SU-DHL-6 (cell line): ENCODE data around the gene HAL.

Experiments used
- H2AFZ ChIP-seq: fragments of 200-600 bp; sonication (generic); 2 replicates; pipeline ENCODE4 v1.6.1; 2014; ENCODE audit warnings: low read depth, mild to moderate bottlenecking, moderate library complexity, mixed read lengths, antibody characterized with exemption, low read length; ENCODE audit not compliant: severe bottlenecking
- H3F3A ChIP-seq: fragments of 200-600 bp; shearing (Covaris generic); 2 replicates; pipeline ENCODE4 v1.6.0; 2016; ENCODE audit warnings: antibody characterized with exemption, mild to moderate bottlenecking; ENCODE audit not compliant: insufficient read depth
- H3K27ac ChIP-seq: fragments of 200-600 bp; sonication (generic); 2 replicates; pipeline ENCODE4 v1.5.1; 2016; ENCODE audit warnings: low read depth, mild to moderate bottlenecking, low read length, moderate library complexity, mixed read lengths
- H3K27me3 ChIP-seq: fragments of 200-600 bp; sonication (generic), shearing (Covaris generic); 2 replicates; pipeline ENCODE4 v1.6.0; 2014; ENCODE audit warnings: mild to moderate bottlenecking, low read length
- H3K36me3 ChIP-seq: fragments of 200-600 bp; sonication (generic); 2 replicates; pipeline ENCODE4 v1.6.1; 2014; ENCODE audit warnings: mild to moderate bottlenecking, low read length, mixed read lengths
- H3K4me2 ChIP-seq: fragments of 300-600, 200-600 bp; shearing (Covaris generic), sonication (generic); 2 replicates; pipeline ENCODE4 v1.6.0; 2014; ENCODE audit warnings: low read length, low read depth, mild to moderate bottlenecking; ENCODE audit not compliant: poor library complexity, severe bottlenecking
- H3K4me3 ChIP-seq: fragments of 200-600 bp; sonication (generic); 2 replicates; pipeline ENCODE4 v1.5.1; 2014; ENCODE audit warnings: antibody characterized with exemption, low read length, mild to moderate bottlenecking, mixed read lengths; ENCODE audit not compliant: insufficient read depth, poor library complexity, severe bottlenecking
- H3K79me2 ChIP-seq: fragments of 200-600 bp; sonication (generic); 2 replicates; pipeline ENCODE4 v1.6.1; 2014; ENCODE audit warnings: mild to moderate bottlenecking, low read length, moderate library complexity; ENCODE audit not compliant: insufficient read depth
- H3K9ac ChIP-seq: fragments of 200-600 bp; sonication (generic); 2 replicates; pipeline ENCODE4 v1.7.0; 2014; ENCODE audit warnings: mild to moderate bottlenecking, low read length
- H3K9me2 ChIP-seq: fragments of 200-600 bp; sonication (generic); replicated peaks from 2 replicates; pipeline ENCODE4 v1.6.1; 2014; ENCODE audit warnings: low read length; ENCODE audit not compliant: insufficient read depth
- H3K9me3 ChIP-seq: fragments of 200-600 bp; sonication (generic); 2 replicates; pipeline ENCODE4 v1.6.1; 2014; ENCODE audit warnings: low read length, mixed read lengths; ENCODE audit not compliant: insufficient read depth
- H4K20me1 ChIP-seq: fragments of 200-600 bp; sonication (generic); 2 replicates; pipeline ENCODE4 v1.6.1; 2014; ENCODE audit warnings: low read depth, mild to moderate bottlenecking, antibody characterized with exemption, low read length, moderate library complexity, mixed read lengths
- EZH2phosphoT487 ChIP-seq: fragments of 200-600 bp; sonication (generic), shearing (Covaris generic); conservative IDR thresholded peaks from 2 replicates; pipeline ENCODE4 v1.6.1; 2018; ENCODE audit warnings: mild to moderate bottlenecking, antibody characterized with exemption, low read length, moderate library complexity, mixed read lengths
- TF ChIP-seq, protein P1 (sequence below): fragments of 200-600 bp; sonication (generic); IDR thresholded peaks from one replicate; pipeline ENCODE4 v1.5.1; 2017; ENCODE audit warnings: antibody characterized with exemption, mild to moderate bottlenecking, low read length, moderate library complexity; ENCODE audit not compliant: insufficient read depth, poor library complexity, severe bottlenecking

Gene HAL

DNA sequence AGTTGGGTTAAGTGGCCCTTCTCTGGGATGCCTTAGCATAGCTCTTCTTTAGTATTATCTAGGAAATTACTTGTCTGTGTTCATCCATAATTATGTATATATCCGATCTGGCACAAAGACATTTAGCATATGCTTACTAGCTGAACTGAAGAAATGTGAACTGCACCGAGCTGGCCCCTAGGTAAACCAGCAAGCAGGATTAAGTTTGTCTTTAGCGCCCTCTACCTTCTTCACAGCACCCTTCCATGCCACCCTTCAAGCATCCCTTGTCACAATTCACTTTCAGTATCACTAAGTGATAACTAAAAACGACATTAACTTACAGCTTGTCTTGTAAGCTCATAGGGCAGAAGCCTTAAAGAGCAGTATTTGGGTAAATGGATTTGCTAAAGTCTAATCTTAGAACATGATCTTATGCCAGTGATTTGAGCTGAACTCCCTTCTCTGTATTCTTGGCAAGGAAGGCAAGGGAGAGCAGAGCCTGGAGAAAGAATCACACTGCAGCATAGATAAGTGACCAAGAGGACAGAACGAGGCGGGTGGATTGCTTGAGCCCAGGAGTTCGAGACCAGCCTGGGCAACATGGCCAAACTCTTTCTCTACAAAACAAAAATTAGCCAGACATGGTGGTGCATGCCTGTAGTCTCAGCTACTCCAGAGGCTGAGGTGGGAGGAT, 2.6 kb upstream of the HAL start:
- TF ChIP-seq, protein P1, sequence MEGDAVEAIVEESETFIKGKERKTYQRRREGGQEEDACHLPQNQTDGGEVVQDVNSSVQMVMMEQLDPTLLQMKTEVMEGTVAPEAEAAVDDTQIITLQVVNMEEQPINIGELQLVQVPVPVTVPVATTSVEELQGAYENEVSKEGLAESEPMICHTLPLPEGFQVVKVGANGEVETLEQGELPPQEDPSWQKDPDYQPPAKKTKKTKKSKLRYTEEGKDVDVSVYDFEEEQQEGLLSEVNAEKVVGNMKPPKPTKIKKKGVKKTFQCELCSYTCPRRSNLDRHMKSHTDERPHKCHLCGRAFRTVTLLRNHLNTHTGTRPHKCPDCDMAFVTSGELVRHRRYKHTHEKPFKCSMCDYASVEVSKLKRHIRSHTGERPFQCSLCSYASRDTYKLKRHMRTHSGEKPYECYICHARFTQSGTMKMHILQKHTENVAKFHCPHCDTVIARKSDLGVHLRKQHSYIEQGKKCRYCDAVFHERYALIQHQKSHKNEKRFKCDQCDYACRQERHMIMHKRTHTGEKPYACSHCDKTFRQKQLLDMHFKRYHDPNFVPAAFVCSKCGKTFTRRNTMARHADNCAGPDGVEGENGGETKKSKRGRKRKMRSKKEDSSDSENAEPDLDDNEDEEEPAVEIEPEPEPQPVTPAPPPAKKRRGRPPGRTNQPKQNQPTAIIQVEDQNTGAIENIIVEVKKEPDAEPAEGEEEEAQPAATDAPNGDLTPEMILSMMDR = peak; percentile 54
- no peak for TF ChIP-seq EZH2phosphoT487
- Histone ChIP-seq H3K9me2 (no peaks in the 10 kb centered on the region), H3K36me3 (peaks cover 8% of the 10 kb centered on the region; the same call in 1 of the 2 replicates), H3K4me2 (no peak overlapping the region), H3F3A (no peaks in the 10 kb centered on the region), H3K27ac (no peak overlapping the region), H3K9me3 (no peaks in the 10 kb centered on the region), H3K79me2 (no peaks in the 10 kb centered on the region), H3K27me3 (no peaks in the 10 kb centered on the region), H4K20me1 (no peaks in the 10 kb centered on the region), H2AFZ (no peak overlapping the region), H3K4me3 (no peak overlapping the region), H3K9ac (no peak overlapping the region)

DNA sequence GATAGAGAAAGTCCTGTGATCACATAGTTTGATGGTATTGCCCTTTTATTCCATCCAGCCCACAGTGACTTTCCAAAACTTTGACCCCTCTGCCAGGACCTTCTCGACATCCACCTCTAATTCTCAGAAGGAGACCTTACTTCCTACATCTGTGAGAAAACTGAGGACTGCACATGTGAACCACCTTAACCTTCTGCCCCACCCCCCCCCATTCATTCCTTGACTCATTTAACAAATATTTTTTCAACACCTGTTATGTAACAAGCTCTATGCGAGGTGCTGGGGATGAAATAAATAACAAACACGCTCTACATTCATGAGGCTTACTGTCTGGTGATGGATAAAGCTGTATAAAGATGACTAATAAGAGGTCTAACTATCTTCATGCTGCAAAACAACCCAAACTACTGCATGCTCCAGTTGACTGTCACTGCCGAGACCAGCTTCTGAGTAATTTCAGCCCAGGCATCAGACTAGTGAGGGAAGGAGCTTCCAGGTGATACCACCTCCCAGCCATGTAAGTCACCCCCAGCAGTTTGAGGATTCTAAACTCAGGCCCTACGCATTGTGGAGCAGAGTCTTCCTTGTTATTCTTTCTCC, 1.9 kb upstream of the HAL start:
- no peaks in the 10 kb centered on the region for H3K27me3 ChIP-seq
- no peaks in the 10 kb centered on the region for H3K9me3 ChIP-seq
- H3F3A ChIP-seq = no peaks in the 10 kb centered on the region
- no peak overlapping the region for H2AFZ ChIP-seq
- no peaks in the 10 kb centered on the region for H3K79me2 ChIP-seq
- H3K9ac ChIP-seq = no peak overlapping the region
- no peak overlapping the region for H3K27ac ChIP-seq
- no peaks in the 10 kb centered on the region for H4K20me1 ChIP-seq
- H3K4me2 ChIP-seq = no peak overlapping the region
- no peak overlapping the region for H3K4me3 ChIP-seq
- peaks cover 5% of the 10 kb centered on the region; the same call in 1 of the 2 replicates for H3K36me3 ChIP-seq
- TF ChIP-seq, protein P1 = no peak
- TF ChIP-seq EZH2phosphoT487 = no peak
- no peaks in the 10 kb centered on the region for H3K9me2 ChIP-seq

DNA sequence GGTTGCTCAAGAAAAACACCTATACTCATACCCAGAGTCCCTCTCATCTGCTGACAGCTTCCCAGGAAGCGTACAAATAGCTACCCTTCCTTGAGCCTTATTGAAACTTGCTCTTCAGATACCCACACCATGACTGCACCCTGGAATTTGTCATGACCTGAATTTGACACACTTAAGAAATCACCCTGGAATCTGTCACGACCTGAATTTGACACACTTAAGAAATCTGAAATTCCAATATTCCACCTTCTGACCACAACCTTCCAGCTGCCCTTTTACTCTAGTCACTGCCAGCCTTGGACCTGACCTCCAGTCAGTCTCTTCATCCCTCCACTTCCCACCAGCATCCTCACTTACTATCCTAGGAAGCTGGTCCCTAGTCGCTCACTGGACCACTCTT, 1.1 kb upstream of the HAL start:
- no peaks in the 10 kb centered on the region for H3K79me2 ChIP-seq
- H2AFZ ChIP-seq = no peak overlapping the region
- no peak overlapping the region for H3K27ac ChIP-seq
- no peak overlapping the region for H3K4me3 ChIP-seq
- H3K9me3 ChIP-seq = no peaks in the 10 kb centered on the region
- no peak for TF ChIP-seq EZH2phosphoT487
- TF ChIP-seq, protein P1 = no peak
- H3K9ac ChIP-seq = no peak overlapping the region
- H3K9me2 ChIP-seq = no peaks in the 10 kb centered on the region
- H3F3A ChIP-seq = no peaks in the 10 kb centered on the region
- H3K36me3 ChIP-seq = peaks cover 1% of the 10 kb centered on the region; the same call in 1 of the 2 replicates
- H3K4me2 ChIP-seq = no peak overlapping the region
- no peaks in the 10 kb centered on the region for H4K20me1 ChIP-seq
- no peaks in the 10 kb centered on the region for H3K27me3 ChIP-seq
